OCI-LY1 (cell line): ENCODE measurements around the gene CRYAA.

Source experiments
- CTCF ChIP-seq: fragments of 200-600 bp; sonication (generic), shearing (Covaris generic); IDR thresholded peaks from 2 replicates; pipeline ENCODE4 v1.5.1; 2017; ENCODE audit warnings: mild to moderate bottlenecking, antibody characterized with exemption, low read length, moderate library complexity, mixed read lengths
- EZH2 ChIP-seq: fragments of 200-600 bp; sonication (generic), shearing (Covaris generic); IDR thresholded peaks from 2 replicates; pipeline ENCODE4 v1.8.0; 2017; ENCODE audit warnings: borderline replicate concordance, mixed run types, mild to moderate bottlenecking, antibody characterized with exemption, low read length, moderate library complexity, mixed read lengths

- TF ChIP-seq EZH2, result no peak
- TF ChIP-seq CTCF, result no peak
These were observed 25.0 kb downstream of the CRYAA start for GRCh38 chr21:43193651-43194302.
